GM12864 (cell line): ENCODE data around the gene RAB40C.

ENCODE experiments used
- DNase-seq: peaks from one replicate; pipeline ENCODE4 v3.0.0-alpha.2; 2011; ENCODE audit warnings: low read depth
- H3K4me3 ChIP-seq: 2 replicates; pipeline ENCODE4 v1.5.1; 2011; ENCODE audit warnings: mild to moderate bottlenecking, low read depth, low read length, control low read depth
- TF ChIP-seq, protein P1 (sequence below): IDR thresholded peaks from 2 replicates; pipeline ENCODE4 v1.5.1; 2011; ENCODE audit warnings: low read depth, mild to moderate bottlenecking, moderate library complexity, low read length, control low read depth, inconsistent platforms; ENCODE audit errors: missing control alignments

The RAB40C gene

DNA sequence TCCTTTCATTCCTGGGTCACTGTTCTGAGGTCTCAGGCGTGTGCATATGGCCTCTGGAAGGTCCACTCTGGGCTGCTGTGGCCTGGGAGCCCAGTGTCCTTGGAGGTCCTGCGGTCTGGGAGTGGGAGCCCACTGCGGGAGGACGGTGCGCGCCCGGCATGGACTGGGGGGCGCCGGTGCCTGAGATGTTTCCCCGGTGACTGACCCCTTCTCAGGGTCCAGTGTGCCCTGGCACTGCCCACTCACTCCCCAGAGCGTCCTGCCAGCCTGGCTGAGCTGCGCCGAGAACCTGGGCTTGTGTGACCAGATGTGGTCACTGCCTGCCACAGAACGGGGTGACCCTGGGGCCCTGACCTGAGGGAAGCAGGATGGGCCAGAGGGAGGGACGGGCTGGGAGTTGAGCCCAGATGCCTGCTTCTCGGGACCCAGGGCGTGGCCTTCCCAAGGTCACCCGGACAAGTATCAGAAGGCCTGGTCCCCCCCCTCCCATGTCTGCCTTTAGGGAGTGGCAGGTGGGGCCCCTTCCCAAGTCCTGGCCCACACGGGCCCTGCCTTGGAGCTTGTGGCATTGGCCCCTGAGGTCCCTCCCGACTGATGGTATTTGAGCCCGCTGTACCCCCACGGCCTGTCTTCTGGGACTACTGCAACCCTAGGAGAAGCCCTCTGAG is 84.5 kb downstream of the RAB40C start:
- no peak overlapping the region for H3K4me3 ChIP-seq
- DNase-seq, result no peak
- TF ChIP-seq, protein P1, sequence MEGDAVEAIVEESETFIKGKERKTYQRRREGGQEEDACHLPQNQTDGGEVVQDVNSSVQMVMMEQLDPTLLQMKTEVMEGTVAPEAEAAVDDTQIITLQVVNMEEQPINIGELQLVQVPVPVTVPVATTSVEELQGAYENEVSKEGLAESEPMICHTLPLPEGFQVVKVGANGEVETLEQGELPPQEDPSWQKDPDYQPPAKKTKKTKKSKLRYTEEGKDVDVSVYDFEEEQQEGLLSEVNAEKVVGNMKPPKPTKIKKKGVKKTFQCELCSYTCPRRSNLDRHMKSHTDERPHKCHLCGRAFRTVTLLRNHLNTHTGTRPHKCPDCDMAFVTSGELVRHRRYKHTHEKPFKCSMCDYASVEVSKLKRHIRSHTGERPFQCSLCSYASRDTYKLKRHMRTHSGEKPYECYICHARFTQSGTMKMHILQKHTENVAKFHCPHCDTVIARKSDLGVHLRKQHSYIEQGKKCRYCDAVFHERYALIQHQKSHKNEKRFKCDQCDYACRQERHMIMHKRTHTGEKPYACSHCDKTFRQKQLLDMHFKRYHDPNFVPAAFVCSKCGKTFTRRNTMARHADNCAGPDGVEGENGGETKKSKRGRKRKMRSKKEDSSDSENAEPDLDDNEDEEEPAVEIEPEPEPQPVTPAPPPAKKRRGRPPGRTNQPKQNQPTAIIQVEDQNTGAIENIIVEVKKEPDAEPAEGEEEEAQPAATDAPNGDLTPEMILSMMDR, result no peak

GRCh38 chr16:674968-675883 is 85.4 kb downstream of the RAB40C start, which contains the start of gene RHBDL1:
Gene RHBDL1, plus strand, starts transcription at chr16:675671. Its CDS starts 120 bp downstream, at chr16:675791.
- TF ChIP-seq, protein P1, result no peak
- no peak within 1 kb of the TSS for H3K4me3 ChIP-seq
- DNase-seq, result no peak

- no peak for DNase-seq
- no peak overlapping the region for H3K4me3 ChIP-seq
- TF ChIP-seq, protein P1, result no peak
Measured at GRCh38 chr16:675884-676564, 86.2 kb downstream of the RAB40C start.

DNA sequence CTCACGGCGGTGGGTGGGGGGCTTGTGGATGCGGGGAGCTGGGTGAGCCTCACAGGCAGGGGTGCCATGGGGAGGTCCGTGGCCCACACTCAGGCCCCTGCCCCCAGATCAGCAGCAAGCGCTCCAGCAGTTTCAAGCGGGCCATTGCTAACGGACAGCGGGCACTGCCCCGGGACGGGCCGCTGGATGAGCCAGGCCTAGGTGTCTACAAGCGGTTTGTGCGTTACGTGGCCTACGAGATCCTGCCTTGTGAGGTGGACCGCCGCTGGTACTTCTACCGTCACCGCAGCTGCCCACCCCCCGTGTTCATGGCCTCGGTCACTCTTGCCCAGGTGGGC is 86.7 kb downstream of the RAB40C start:
- DNase-seq, result no peak
- TF ChIP-seq, protein P1, result no peak
- H3K4me3 ChIP-seq, result no peak overlapping the region

DNA sequence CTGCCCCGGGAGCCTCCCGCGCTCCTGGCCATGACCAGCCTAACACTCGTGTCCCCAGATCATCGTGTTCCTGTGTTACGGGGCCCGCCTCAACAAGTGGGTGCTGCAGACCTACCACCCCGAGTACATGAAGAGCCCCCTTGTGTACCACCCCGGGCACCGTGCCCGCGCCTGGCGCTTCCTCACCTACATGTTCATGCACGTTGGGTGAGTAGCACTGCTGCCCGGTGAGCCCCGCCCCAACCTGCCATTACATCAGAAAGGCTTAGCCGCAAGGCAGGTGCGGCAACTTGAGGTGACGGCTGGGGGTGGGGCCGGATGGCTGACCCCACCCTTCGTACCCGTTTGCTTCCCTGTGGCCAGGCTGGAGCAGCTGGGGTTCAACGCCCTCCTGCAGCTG is 87.0 kb downstream of the RAB40C start:
- TF ChIP-seq, protein P1, result no peak
- no peak overlapping the region for H3K4me3 ChIP-seq
- no peak for DNase-seq

- TF ChIP-seq, protein P1, result no peak
- DNase-seq, result no peak
- no peak overlapping the region for H3K4me3 ChIP-seq
Measured at GRCh38 chr16:677316-678190, 87.7 kb downstream of the RAB40C start.
